OCI-LY7 (cell line): ENCODE results near the gene EPS15.

ENCODE experiments used
- EZH2phosphoT487 ChIP-seq: fragments of 200-600 bp; sonication (generic); IDR thresholded peaks from 2 replicates; pipeline ENCODE4 v1.6.1; 2018; ENCODE audit warnings: low read depth, borderline replicate concordance, mild to moderate bottlenecking, mixed run types, antibody characterized with exemption, low read length, moderate library complexity, mixed read lengths
- TF ChIP-seq, protein P1 (sequence below): fragments of 200-600 bp; sonication (generic); conservative IDR thresholded peaks from 2 replicates; pipeline ENCODE4 v1.5.1; 2014; ENCODE audit warnings: mild to moderate bottlenecking, antibody characterized with exemption, low read length, moderate library complexity, mixed read lengths

GRCh38 chr1:51420867-51421627, 98.0 kb downstream of the EPS15 start:
- TF ChIP-seq, protein P1, sequence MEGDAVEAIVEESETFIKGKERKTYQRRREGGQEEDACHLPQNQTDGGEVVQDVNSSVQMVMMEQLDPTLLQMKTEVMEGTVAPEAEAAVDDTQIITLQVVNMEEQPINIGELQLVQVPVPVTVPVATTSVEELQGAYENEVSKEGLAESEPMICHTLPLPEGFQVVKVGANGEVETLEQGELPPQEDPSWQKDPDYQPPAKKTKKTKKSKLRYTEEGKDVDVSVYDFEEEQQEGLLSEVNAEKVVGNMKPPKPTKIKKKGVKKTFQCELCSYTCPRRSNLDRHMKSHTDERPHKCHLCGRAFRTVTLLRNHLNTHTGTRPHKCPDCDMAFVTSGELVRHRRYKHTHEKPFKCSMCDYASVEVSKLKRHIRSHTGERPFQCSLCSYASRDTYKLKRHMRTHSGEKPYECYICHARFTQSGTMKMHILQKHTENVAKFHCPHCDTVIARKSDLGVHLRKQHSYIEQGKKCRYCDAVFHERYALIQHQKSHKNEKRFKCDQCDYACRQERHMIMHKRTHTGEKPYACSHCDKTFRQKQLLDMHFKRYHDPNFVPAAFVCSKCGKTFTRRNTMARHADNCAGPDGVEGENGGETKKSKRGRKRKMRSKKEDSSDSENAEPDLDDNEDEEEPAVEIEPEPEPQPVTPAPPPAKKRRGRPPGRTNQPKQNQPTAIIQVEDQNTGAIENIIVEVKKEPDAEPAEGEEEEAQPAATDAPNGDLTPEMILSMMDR = no peak
- no peak for TF ChIP-seq EZH2phosphoT487
